ENCODE results near the gene DIP2C. TPM values are rescaled to one million over a fixed set of nuclear protein-coding genes. Genes with fewer than 3 reads are reported as not detected.
"Not testable (repeated sequence)": the region's sequence is repeated elsewhere in the genome, so short reads cannot be mapped to it uniquely, and the experiment has no call there.

DIP2C gene
- total RNA-seq, 1 experiment from 2014 or later: 1.6 TPM

DNA sequence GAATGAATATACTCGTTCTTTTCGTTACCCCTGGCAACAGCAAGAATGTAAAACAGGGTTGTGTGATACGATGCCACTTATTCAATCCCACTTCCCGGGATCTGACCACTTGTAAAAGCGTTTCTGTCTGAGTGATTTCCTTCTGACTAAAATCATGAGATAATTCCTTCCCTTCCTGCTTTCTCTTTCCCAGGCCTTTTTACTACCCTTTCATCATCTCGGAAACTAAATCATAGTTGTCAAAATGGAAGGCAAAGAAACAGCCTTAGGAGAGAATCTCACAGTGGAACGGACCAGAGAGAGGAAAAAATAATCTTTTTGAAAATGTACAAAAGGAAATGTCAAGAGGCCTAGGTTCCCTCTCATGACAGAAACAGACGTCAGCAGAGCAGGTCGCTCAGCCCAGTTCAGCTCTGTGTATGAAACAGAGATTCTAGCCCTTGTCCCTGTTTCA is 29.8 kb downstream of the DIP2C start:
- DNase-seq (ENCODE audit: low spot score): no peak

DNA sequence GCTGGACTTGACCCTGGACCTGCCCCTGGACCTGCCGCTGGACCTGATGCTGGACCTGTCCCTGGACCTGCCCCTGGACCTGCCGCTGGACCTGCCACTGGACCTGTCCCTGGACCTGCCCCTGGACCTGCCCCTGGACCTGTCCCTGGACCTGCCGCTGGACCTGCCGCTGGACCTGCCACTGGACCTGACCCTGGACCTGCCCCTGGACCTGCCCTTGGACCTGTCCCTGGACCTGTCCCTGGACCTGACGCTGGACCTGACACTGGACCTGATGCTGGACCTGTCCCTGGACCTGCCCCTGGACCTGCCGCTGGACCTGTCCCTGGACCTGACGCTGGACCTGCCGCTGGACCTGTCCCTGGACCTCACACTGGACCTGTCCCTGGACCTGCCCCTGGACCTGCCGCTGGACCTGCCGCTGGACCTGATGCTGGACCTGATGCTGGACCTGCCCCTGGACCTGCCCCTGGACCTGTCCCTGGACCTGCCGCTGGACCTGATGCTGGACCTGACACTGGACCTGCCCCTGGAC is 31.6 kb downstream of the DIP2C start:
- DNase-seq (ENCODE audit: low spot score): not testable (repeated sequence)

DNA sequence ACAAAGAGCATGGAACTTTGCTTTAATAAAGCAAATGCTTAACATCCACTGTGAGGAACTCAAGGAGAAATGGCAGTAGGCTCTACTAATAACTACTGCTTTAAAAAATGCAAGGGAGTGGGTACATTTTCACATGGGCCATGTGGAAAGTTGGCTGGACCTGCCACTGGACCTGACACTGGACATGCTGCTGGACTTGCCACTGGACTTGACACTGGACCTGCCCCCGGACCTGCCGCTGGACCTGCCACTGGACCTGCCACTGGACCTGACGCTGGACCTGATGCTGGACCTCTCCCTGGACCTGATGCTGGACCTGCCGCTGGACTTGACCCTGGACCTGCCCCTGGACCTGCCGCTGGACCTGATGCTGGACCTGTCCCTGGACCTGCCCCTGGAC is 32.6 kb downstream of the DIP2C start:
- DNase-seq (ENCODE audit: low spot score): no peak

DNA sequence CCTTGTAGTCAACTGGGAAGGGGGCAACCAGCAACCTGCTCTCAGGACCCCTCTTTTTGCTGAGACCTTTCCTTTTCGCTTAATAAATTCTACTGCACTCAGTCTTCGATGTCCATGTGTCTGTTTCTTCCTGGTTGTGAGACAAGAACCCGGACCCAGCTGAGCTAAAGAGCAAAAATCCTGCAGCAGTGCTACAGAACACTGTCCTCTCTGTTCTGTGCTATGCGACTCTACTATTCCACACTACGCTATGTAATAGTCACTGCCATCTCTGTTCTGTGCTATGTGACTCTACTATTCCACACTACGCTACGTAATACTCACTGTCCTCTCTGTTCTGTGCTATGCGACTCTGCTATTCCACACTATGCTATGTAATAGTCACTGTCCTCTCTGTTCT is 34.3 kb downstream of the DIP2C start:
- DNase-seq (ENCODE audit: low spot score): no peak

DNA sequence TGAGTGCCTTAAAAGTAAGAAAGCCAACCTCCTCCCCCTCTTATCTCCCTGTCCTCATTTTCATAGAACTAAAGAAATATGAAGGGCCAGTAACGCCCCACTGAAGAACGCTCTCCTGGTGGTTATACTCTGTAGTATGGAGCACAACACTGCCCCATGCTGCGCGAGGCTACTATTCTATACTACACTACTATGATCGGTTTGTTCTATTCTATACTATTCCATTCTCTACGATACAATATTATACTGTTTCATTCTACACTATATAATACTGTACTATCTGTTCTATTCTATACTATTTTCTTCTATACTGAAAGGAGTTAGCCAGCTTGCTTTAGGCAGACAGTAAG is 34.8 kb downstream of the DIP2C start:
- DNase-seq (ENCODE audit: low spot score): no peak

DNA sequence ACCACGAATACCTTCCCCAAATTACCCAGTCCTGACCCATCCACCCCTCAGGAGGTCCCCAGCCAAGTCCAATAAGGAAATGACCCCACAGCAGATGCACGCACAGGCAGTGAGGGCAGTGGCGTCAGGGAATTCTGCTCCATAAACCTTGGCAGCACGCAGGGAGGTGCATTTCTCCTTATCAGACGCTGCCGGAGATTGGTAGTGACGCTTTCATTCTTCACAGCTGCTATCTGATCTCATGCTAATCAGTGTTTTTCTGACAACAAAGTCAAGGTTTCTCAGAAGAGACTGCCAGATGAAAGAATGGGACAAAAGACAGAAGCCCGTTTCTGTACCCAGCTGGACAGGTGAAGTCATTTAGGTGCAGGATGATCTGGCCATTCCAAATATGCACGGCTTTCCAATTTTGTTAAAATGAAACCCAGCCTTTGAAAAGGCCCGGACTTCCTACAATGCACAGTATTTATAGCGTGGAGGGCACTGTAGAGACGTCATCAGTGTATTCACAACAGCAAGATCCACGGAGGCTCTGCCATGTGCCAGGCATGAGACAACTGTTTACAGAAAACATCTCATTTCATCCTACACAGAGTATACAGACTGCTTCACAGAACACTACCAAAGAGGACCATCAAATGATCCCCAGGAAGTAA is 35.3 kb downstream of the DIP2C start:
- DNase-seq (ENCODE audit: low spot score): peak; percentile 14

DNA sequence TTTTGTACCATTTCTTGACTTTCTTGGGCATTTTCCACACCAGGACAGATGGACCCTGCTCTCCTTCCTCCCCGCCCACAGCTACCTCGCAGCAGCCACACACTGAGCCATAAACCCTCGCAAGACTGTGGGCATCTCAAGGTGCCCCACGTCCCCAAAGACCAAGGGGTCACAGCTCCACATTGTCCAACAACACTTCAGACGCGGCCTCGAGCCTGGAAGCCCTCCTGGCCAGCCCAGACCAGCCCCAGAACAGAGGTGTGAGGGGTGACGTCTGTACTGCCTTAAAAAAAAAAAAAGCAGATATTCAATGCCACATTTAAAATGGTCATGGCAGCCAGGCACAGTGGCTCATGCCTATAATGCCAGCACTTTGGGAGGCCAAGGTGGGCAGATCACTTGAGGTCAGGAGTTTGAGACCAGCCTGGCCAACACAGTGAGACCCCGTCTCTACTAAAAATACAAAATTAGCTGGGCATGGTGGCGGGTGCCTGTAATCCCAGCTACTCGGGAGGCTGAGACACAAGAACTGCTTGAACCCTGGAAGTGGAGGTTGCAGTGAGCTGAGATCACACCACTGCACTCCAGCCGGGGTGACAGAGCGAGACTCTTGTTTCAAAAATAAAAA is 36.5 kb downstream of the DIP2C start:
- not testable (repeated sequence) for DNase-seq (ENCODE audit: low spot score)

DNA sequence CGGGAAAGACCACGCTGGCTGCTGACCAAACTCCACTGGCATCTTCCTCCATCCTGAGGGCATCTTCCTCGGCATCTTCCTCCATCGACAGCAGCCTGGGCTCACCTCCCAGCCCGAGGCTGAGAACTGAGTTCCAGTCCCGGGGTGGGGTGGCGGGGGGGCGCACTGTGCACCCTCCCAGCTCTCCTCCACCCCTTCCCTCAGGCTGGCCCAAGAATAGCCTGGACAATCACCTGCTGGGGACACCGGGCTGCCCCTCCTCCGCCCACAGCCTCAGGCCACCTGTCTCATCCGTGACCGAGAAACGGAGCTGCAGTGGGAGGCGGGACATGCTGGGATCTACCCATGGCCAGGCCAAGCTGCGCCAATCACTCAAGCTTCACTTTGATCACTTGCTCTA is 37.2 kb downstream of the DIP2C start:
- DNase-seq (ENCODE audit: low spot score): no peak

DNA sequence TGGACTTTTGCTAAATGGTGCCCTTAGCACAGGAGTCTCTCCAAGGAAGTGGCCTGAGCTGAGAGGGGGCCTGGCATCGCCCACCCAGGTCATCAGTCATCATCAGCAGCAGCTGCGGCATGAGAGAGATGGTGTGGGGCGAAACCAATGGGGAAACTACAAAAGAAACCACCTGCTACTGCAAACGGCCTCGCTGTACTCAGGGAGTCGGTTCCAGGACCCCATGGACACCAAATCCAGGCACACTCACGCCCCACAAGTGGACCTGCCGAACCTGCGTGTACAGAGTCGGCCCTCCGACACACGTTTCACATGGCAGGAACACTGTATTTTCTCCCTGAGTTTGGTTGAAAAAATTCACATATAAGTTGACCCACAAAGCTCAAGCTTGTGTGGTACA is 37.8 kb downstream of the DIP2C start:
- DNase-seq (ENCODE audit: low spot score): no peak

DNA sequence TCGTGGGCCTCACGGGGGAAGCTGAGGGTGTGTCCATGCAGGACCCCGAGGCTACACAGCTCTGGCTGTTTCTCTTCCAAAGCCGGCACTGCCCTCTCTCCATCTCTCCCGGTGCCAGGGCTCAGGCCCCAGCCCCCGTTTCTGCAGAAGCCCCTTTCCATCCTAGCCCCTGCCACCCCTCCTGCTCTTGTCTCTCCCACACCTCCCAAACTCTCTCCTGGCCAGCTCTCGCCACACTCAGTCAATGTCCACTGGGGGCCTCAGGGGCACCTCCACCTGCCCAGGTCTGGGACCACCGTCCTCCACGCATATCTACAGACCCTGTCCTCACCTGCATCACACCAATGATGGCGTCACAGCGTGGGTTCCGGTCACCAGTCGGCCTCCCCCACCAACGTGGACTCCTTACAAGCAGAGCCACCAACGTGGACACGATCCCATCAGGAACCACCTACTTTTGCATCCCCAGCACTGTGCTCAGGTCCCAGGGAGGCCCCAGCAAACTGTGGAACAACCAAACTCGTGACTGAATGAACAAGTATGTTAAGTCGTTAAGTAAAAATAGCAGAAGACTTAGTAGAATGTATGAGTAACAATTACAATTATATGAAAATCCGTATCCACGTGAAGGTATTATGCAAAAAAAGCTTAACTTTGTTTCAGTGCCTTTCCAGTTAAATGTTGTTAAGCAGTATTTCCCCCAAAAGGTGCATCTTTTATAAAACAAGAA is 38.4 kb downstream of the DIP2C start:
- DNase-seq (ENCODE audit: low spot score): no peak

DNA sequence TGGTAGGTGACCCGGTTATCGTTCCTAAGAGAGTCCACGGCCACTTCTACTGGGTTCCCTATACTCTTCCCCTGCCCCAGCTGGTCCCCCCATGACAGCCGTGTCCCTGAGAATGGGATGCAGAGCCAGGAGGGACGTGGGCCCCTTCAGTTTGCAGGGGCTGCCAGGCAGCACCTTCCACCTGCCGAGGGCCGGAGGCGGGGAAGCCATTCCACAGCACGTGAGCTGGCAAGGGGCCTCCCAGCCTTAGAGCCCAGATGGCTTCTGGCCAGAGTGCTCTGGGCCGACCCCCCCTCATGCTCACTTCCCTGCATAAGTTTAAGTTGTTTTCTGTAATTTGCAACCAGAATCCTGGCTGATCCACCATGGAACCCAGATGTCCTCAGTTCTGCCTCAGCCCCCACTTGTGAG is 39.0 kb downstream of the DIP2C start:
- peak; percentile 25 for DNase-seq (ENCODE audit: low spot score)

DNA sequence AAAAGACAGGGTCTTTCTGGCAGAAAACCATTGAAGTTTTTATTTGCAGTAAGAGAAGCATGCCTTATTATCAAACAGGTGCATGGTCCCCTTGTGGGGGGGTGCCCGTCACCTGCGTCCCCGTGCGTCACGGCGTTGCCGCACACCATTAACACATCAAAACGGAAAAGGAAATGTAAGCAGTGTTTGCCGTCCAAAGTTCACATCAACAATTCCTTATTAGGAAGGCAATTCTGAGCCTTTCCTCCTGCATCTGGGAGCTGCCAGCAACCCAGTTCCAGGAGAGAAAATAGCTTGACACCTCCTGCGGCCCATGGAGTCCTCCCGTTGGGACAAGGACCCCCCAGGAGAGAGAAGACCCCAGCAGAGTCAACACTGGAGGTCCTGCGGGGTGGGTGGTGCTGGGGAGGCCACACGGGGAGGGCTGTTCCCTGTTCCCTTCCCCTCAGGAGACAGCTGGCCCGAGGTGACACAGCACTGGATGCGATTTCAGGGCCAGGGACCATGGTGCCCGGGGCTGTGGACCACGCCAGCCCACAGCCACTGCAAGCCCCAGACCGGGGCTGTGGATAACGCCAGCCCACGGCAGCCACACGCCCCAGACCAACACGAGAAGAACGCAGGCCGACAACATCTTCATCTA is 39.5 kb downstream of the DIP2C start:
- peak; percentile 94 for DNase-seq (ENCODE audit: low spot score)

DNA sequence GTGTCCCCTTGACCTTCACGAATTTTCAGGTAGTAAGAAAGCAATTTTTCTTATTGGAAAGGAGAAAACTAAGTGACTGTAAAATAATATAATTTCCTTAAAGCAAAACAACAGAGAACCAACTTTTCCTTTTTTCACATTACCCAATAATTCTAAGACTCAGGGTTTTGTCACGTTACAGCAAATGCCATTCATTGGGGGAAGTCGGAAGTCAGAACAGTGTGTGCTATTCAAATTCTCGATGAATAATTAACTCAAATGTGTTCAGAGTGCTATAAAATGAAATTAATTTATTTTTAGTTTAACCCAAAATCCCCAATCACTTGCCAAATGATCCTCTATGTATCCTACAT is 40.0 kb downstream of the DIP2C start:
- DNase-seq (ENCODE audit: low spot score): no peak

DNA sequence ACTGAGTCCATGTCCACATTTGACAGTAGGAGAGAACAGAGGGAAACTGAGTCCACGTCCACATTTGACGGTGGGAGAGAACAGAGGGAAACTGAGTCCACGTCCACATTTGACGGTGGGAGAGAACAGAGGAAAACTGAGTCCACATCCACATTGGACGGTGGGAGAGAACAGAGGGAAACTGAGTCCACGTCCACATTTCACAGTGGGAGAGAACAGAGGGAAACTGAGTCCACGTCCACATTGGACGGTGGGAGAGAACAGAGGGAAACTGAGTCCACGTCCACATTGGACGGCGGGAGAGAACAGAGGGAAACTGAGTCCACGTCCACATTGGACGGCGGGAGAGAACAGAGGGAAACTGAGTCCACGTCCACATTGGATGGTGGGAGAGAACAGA is 42.4 kb downstream of the DIP2C start:
- DNase-seq (ENCODE audit: low spot score): not testable (repeated sequence)

DNA sequence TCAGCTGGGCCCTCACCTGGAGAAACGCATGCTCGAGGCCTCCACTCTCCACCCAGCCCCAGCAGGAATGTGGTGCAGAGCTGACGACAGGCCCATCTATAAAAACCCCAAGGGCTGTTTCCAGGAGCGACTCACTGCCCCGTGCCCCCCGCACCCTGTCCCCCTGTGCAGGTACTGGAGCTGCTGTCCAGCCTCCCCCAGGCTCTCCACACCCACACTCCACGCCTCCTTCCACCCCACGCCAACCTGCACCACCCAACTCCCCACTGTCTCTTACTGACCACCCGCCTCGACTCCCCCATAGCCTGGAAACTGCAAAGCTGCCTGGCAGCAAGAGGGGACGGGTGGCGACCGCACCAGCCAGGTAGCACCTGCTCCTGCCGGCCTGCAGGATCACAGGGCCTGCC is 43.3 kb downstream of the DIP2C start:
- no peak for DNase-seq (ENCODE audit: low spot score)

DNA sequence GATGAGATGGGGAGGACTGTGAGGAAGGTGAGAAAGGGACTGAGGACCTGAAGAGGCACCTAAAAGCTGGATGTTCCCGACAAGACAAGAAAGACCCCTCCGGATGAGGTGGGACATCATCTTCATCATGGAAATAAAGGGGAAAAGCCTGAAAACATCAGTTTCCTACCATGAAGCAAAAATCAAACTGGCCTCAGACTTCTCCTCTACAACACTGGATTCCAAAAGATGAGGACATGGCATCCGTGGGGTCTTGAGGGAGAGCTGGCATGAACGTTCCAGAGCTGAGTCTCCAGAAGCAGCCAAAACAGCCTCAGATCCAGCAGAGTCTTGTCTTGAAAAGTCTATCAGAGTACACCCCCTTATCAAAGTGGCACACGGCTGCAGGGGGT is 44.5 kb downstream of the DIP2C start:
- no peak for DNase-seq (ENCODE audit: low spot score)

DNA sequence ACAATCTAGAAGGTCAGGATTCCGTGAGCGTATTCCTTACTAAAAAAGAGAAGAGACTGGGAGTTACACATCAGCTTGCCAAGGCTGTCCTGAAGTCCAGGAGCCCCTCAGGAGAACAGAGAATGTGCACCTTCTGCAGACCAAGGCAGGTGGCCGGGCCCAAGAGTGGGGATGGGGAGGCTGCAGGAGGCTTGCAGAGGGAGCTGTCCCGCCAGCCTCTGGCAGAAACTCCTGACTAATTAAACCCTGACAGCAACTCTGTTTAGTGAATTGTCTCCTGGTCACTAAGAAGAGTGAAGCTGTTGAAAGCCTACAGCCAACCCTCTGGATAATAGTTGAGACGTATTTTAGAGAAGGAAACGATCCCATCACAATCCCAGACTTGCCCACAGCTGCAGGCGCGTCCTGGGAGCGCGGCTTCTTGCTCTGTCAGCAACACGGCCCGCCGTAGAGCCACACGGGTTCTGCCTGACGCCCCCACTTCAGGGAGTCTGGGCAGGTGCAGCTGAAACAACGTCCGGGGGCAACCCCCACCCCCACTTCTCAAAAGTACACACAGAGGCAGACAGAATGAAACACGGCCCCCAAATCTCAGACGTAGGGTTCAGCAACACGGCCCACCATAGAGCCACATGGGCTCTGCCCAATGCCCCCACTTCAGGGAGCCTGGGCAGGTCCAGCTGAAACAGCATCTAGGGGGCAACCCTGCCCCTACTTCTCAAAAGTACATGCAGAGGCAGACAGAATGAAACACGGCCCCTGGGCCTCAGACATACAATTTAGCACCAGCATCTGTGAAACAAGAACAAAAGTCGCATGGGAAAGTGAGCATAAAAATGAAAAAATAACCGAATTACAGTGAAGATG is 45.2 kb downstream of the DIP2C start:
- DNase-seq (ENCODE audit: low spot score): no peak

DNA sequence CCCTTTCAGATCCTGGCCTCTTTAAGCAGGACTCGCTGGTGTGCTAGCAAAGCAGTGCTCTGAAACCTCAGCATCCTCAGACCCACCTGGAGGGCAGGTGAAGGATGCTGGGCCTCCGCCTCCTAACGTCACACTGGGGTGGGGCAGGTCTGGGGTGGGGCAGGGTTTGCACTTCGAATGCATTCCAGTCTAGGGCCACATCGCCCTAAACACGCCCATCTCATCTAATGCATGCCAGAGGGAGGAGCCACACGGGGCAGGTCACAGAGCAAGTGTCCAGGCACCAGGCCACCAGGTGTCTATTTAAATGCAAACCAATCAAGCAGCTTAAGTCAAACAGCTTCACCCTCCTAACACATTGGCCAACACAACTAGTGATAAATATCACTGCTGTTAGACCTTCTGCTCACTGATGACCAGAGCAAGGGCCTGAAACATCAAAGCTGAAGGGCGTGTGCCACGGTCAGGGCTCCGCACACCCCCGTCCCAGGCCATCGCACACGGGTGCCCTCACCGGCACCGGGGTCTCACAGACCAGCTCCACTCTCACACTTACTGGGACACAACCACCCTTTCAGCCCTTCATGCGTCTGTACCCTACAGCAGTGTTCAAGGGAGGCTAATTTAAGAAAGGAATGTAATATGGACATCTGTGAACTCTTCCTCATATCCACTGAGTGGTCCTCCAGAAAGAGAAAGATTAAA is 47.1 kb downstream of the DIP2C start:
- DNase-seq (ENCODE audit: low spot score): peak; percentile 71

DNA sequence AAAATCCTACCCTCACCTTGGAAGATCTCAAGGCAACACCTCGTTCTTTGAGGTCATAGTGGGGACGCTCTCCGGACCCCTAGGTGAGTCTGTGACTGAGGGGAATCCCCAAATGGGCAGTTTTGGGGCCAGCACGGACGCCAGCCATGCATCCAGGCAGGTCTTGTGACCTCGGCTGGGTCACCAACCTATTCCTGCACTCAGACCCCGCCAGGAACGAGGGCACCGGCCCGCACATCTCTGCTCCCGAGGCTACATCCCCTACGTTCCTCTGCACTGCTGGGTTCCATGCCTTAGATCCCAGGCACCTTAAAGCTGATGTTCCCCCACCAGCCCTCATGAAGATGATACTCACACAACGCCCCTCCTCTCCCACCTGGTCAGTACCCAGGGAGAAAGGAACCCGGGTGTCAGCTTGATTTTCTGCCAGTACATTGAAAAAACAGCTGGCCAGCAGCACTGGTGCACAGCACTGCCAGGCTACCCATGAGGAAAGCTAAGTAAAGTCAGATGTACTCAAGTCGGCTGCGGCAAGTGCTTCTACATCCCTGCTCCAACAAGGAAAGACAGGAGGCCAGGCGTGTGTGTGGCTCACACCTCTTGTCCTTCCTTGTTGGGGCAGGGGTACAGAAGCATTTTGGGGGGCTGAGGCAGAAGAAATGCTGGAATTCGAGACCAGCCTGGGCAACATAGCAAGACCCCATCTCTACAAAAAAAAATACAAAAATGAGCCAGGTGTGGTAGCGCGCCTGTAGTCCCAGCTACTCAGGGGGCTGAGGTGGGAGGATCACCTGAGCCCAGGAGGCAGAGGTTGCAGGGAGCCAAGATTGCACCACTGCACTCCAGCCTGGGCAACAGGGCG is 48.1 kb downstream of the DIP2C start:
- DNase-seq (ENCODE audit: low spot score): no peak

DNA sequence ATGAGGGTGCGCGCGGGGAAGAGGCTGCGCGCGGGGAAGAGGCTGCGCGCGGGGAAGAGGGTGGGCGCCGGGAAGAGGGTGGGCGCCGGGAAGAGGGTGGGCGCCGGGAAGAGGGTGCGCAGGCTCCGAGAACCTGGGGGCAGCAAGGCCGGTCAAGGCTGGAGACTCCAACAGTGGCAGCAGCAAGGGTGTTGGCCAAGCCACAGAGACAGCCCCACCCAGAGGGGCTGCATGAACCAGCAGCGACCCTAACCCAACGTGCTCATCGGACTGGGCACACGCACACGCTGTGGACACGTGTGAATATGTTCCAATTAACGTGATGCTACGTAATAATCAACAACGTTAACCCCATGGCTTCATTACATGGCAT is 48.8 kb downstream of the DIP2C start:
- DNase-seq (ENCODE audit: low spot score): no peak

Data from HT-29 (cell line).